CD4-positive, alpha-beta T cell treated with Interleukin-10 for 1 hour (primary cell): ENCODE measurements around the gene FLACC1.

ENCODE experiments used
- DNase-seq: peaks from one replicate; pipeline ENCODE4 v3.0.0-alpha.2; 2020

Gene FLACC1

GRCh38 chr2:201275069-201275468 is 82.1 kb downstream of the FLACC1 start:
- no peak for DNase-seq

GRCh38 chr2:201273330-201273983 is 83.7 kb downstream of the FLACC1 start:
- no peak for DNase-seq

GRCh38 chr2:201271917-201272316 is 85.2 kb downstream of the FLACC1 start:
- no peak for DNase-seq

- DNase-seq: no peak
Measured at GRCh38 chr2:201270293-201271001, 86.7 kb downstream of the FLACC1 start.

- DNase-seq: no peak
Measured at GRCh38 chr2:201269764-201270163, 87.4 kb downstream of the FLACC1 start.

GRCh38 chr2:201267278-201268030 is 89.7 kb downstream of the FLACC1 start:
- peak; percentile 47 for DNase-seq

- DNase-seq: no peak
Measured at GRCh38 chr2:201266629-201267028, 90.5 kb downstream of the FLACC1 start.

- no peak for DNase-seq
Measured at GRCh38 chr2:201264472-201265173, 92.5 kb downstream of the FLACC1 start.

GRCh38 chr2:201263779-201264178 is 93.4 kb downstream of the FLACC1 start:
- DNase-seq: peak; percentile 55

- DNase-seq: peak; percentile 43
Measured at GRCh38 chr2:201262718-201263117, 94.4 kb downstream of the FLACC1 start.

GRCh38 chr2:201261906-201262305 is 95.2 kb downstream of the FLACC1 start:
- DNase-seq: peak; percentile 48

GRCh38 chr2:201261471-201261870 is 95.7 kb downstream of the FLACC1 start:
- peak; percentile 74 for DNase-seq

- peak; percentile 86 for DNase-seq
Measured at GRCh38 chr2:201260302-201260800, 96.8 kb downstream of the FLACC1 start, which contains the start of gene CASP8. TSS of gene CASP8 (plus strand) at chr2:201260536. CDS start at chr2:201266487, 5,951 bp downstream.

- peak; percentile 18 for DNase-seq
Measured at GRCh38 chr2:201258666-201259615, 98.2 kb downstream of the FLACC1 start.

GRCh38 chr2:201257956-201258665 is 99.0 kb downstream of the FLACC1 start:
- DNase-seq: peak; percentile 97

GRCh38 chr2:201257381-201257955 is 99.7 kb downstream of the FLACC1 start:
- DNase-seq: peak; percentile 76

- DNase-seq: no peak
Measured at GRCh38 chr2:201256082-201256481, 101.1 kb downstream of the FLACC1 start.

GRCh38 chr2:201255408-201256033 is 101.6 kb downstream of the FLACC1 start:
- DNase-seq: no peak

- peak; percentile 52 for DNase-seq
Measured at GRCh38 chr2:201254081-201254730, 102.9 kb downstream of the FLACC1 start.
